ENCODE results near the gene LMX1B.

LMX1B gene

GRCh38 chr9:126722922-126723806 lies 109.4 kb downstream of the LMX1B start:
- Histone ChIP-seq H3K9me3 (ENCODE audit: control insufficient read depth, insufficient read depth, low read depth, low read length) (no peaks in the 10 kb centered on the region), H3K36me3 (ENCODE audit: control insufficient read depth in 2 of 2, insufficient read depth in 1 of 2, low read length in 2 of 2) (no peaks in the 10 kb centered on the region), H3K27ac (ENCODE audit: extremely low read depth, low read depth, low read length) (peak overlapping the region; percentile 70; the same call in 1 of the 2 replicates), H3K4me1 (ENCODE audit: control insufficient read depth, insufficient read depth, low read length) (peaks cover 9% of the 10 kb centered on the region), H3K4me3 (ENCODE audit: low read depth, low read length) (peak overlapping the region; percentile 47)
- POLR2A ChIA-PET, result interaction anchor here (1.0 kb wide), 1 partner anchor 21 kb away, joined by 4 read pairs; no protein-coding TSS in a partner anchor
- CTCF ChIA-PET, result interaction anchor here (3.7 kb wide), 1 partner anchor 17 kb away, joined by 22 read pairs; no protein-coding TSS in a partner anchor
- TF ChIP-seq HOXA7 (CRISPR knock-in tag; IDR thresholded peaks at IDR 0.05; ENCODE audit: borderline replicate concordance) (no peak), ZIC2 (tag by site-specific recombination; IDR thresholded peaks at IDR 0.05) (peak; percentile 6; the same call in 1 of the 2 replicates), SP3 (tag by site-specific recombination; IDR thresholded peaks at IDR 0.05) (peak; percentile 44), ZNF777 (tag by site-specific recombination; IDR thresholded peaks at IDR 0.05; ENCODE audit: borderline replicate concordance) (peak; percentile 65; the same call in 1 of the 2 replicates), GLI2 (tag by site-specific recombination; IDR thresholded peaks at IDR 0.05; ENCODE audit: borderline replicate concordance, low read depth) (no peak), GLIS2 (tag by site-specific recombination; IDR thresholded peaks at IDR 0.05) (peak; percentile 79), ZBTB48 (tag by site-specific recombination; IDR thresholded peaks at IDR 0.05) (no peak), ZNF280D (tag by site-specific recombination; IDR thresholded peaks at IDR 0.05) (no peak), ZNF398 (tag by site-specific recombination; IDR thresholded peaks at IDR 0.05) (peak; percentile 55), GLIS1 (tag by site-specific recombination; IDR thresholded peaks at IDR 0.05) (peak; percentile 91), KLF1 (tag by site-specific recombination; IDR thresholded peaks at IDR 0.05) (peak; percentile 18; the same call in 1 of the 2 replicates), TRIM28 (IDR thresholded peaks at IDR 0.05; ENCODE audit: borderline replicate concordance, low read length) (no peak), ZBTB11 (tag by site-specific recombination; conservative IDR thresholded peaks at IDR 0.05; ENCODE audit: low read depth) (0 out of 2 replicates have a peak, but pooled peaks have one; percentile 30), GLI4 (tag by site-specific recombination; IDR thresholded peaks at IDR 0.05) (no peak), SP2 (tag by site-specific recombination; IDR thresholded peaks at IDR 0.05) (peak; percentile 50)
- TF ChIP-seq, protein P1, sequence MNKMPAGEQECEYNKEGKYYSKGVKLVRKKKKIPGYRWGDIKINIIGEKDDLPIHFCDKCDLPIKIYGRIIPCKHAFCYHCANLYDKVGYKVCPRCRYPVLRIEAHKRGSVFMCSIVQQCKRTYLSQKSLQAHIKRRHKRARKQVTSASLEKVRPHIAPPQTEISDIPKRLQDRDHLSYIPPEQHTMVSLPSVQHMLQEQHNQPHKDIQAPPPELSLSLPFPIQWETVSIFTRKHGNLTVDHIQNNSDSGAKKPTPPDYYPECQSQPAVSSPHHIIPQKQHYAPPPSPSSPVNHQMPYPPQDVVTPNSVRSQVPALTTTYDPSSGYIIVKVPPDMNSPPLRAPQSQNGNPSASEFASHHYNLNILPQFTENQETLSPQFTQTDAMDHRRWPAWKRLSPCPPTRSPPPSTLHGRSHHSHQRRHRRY (tag by site-specific recombination; IDR thresholded peaks at IDR 0.05), result no peak
- TF ChIP-seq, protein P2, sequence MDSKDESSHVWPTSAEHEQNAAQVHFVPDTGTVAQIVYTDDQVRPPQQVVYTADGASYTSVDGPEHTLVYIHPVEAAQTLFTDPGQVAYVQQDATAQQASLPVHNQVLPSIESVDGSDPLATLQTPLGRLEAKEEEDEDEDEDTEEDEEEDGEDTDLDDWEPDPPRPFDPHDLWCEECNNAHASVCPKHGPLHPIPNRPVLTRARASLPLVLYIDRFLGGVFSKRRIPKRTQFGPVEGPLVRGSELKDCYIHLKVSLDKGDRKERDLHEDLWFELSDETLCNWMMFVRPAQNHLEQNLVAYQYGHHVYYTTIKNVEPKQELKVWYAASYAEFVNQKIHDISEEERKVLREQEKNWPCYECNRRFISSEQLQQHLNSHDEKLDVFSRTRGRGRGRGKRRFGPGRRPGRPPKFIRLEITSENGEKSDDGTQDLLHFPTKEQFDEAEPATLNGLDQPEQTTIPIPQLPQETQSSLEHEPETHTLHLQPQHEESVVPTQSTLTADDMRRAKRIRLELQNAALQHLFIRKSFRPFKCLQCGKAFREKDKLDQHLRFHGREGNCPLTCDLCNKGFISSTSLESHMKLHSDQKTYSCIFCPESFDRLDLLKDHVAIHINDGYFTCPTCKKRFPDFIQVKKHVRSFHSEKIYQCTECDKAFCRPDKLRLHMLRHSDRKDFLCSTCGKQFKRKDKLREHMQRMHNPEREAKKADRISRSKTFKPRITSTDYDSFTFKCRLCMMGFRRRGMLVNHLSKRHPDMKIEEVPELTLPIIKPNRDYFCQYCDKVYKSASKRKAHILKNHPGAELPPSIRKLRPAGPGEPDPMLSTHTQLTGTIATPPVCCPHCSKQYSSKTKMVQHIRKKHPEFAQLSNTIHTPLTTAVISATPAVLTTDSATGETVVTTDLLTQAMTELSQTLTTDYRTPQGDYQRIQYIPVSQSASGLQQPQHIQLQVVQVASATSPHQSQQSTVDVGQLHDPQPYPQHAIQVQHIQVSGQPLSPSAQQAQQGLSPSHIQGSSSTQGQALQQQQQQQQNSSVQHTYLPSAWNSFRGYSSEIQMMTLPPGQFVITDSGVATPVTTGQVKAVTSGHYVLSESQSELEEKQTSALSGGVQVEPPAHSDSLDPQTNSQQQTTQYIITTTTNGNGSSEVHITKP (tag by site-specific recombination; IDR thresholded peaks at IDR 0.05), result peak; percentile 25; the same call in 1 of the 2 replicates
- TF ChIP-seq, protein P3, sequence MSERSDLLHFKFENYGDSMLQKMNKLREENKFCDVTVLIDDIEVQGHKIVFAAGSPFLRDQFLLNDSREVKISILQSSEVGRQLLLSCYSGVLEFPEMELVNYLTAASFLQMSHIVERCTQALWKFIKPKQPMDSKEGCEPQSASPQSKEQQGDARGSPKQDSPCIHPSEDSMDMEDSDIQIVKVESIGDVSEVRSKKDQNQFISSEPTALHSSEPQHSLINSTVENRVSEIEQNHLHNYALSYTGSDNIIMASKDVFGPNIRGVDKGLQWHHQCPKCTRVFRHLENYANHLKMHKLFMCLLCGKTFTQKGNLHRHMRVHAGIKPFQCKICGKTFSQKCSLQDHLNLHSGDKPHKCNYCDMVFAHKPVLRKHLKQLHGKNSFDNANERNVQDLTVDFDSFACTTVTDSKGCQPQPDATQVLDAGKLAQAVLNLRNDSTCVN (tag by site-specific recombination; optimal IDR thresholded peaks at IDR 0.05), result peak; percentile 19
- TF ChIP-seq, protein P4, sequence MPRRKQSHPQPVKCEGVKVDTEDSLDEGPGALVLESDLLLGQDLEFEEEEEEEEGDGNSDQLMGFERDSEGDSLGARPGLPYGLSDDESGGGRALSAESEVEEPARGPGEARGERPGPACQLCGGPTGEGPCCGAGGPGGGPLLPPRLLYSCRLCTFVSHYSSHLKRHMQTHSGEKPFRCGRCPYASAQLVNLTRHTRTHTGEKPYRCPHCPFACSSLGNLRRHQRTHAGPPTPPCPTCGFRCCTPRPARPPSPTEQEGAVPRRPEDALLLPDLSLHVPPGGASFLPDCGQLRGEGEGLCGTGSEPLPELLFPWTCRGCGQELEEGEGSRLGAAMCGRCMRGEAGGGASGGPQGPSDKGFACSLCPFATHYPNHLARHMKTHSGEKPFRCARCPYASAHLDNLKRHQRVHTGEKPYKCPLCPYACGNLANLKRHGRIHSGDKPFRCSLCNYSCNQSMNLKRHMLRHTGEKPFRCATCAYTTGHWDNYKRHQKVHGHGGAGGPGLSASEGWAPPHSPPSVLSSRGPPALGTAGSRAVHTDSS (tag by site-specific recombination; IDR thresholded peaks at IDR 0.05), result peak; percentile 52; the same call in 1 of the 2 replicates

All from HEK293 (cell line).